ENCODE measurements around the gene LRRFIP1. TPM values are rescaled to one million over a fixed set of nuclear protein-coding genes. Genes with fewer than 3 reads are reported as not detected.

Gene LRRFIP1
- polyA plus RNA-seq, 1 donor = 101 TPM

Other genes with a start within 250 kb of the LRRFIP1 start
- gene COL6A3, start 213.4 kb upstream of the LRRFIP1 start, polyA plus RNA-seq (ENCODE audit: insufficient read length) = 235 TPM
- gene MLPH, start 140.3 kb upstream of the LRRFIP1 start, polyA plus RNA-seq (ENCODE audit: insufficient read length) = 3.6 TPM
- gene PRLH, start 61.0 kb upstream of the LRRFIP1 start, polyA plus RNA-seq (ENCODE audit: insufficient read length) = not detected
- 13.2 TPM for gene RAB17, start 36.9 kb upstream of the LRRFIP1 start, polyA plus RNA-seq (ENCODE audit: insufficient read length)
- gene RBM44, start 171.2 kb downstream of the LRRFIP1 start, polyA plus RNA-seq (ENCODE audit: insufficient read length) = 0.78 TPM
- 2.5 TPM for gene RAMP1, start 232.0 kb downstream of the LRRFIP1 start, polyA plus RNA-seq (ENCODE audit: insufficient read length)

Measured in left kidney (tissue), 1 donor.